Spleen (tissue), 11 donors: Measurements from ENCODE around the gene NOTUM. TPM values are rescaled to one million over a fixed set of nuclear protein-coding genes. Genes with fewer than 3 reads are reported as not detected.
A peak's percentile ranks its signal among the peaks of the same experiment; 100 is the strongest.

Source experiments
- DNase-seq: peaks from one replicate; pipeline ENCODE4 v3.0.0-alpha.2; 2020
- H3K27ac ChIP-seq, 8 donors: fragments of 200-600 bp; sonication (generic) in 7 of 8; 1 replicate in 4 of 8; 2 replicates in 4 of 8; pipeline versions ENCODE4 v1.5.0 to v1.8.0; 2016 to 2021; ENCODE audit warnings: inconsistent platforms in 4 of 8, mild to moderate bottlenecking in 4 of 8, moderate library complexity in 1 of 8
- H3K27me3 ChIP-seq, 7 donors: fragments of 200-600 bp; sonication (generic) in 6 of 7; replicated peaks in 1 of 7; 1 replicate in 4 of 7; 2 replicates in 3 of 7; pipeline versions ENCODE4 v1.5.0 to v1.8.0; 2016 to 2021; ENCODE audit warnings: inconsistent platforms in 3 of 7, mild to moderate bottlenecking in 1 of 7
- H3K36me3 ChIP-seq, 6 donors: fragments of 200-600 bp; sonication (generic) in 5 of 6; 1 replicate in 4 of 6; 2 replicates in 2 of 6; pipeline versions ENCODE4 v1.5.0 to v1.8.0; 2016 to 2021; ENCODE audit warnings: inconsistent platforms in 2 of 6
- H3K4me1 ChIP-seq, 6 donors: fragments of 200-600 bp; sonication (generic) in 5 of 6; 1 replicate in 3 of 6; 2 replicates in 3 of 6; pipeline versions ENCODE4 v1.5.0 to v1.8.0; 2016 to 2021; ENCODE audit warnings: inconsistent platforms in 3 of 6
- H3K4me3 ChIP-seq, 8 donors: fragments of 200-600 bp; sonication (generic) in 7 of 8; 1 replicate in 4 of 8; 2 replicates in 4 of 8; pipeline versions ENCODE4 v1.5.0 to v1.8.0; 2016 to 2021; ENCODE audit warnings: inconsistent platforms in 4 of 8, mild to moderate bottlenecking in 4 of 8, moderate library complexity in 2 of 8
- H3K9me3 ChIP-seq, 8 donors: fragments of 200-600 bp; sonication (generic) in 7 of 8; 1 replicate in 4 of 8; 2 replicates in 4 of 8; pipeline versions ENCODE4 v1.5.0 to v1.8.0; 2016 to 2021; ENCODE audit warnings: inconsistent platforms in 4 of 8
- CTCF ChIP-seq, 11 experiments: fragments of 200-600 bp in 7 of 11; fragments of 450-650 bp in 4 of 11; sonication (generic) in 4 of 11; IDR thresholded peaks in 8 of 11; conservative IDR thresholded peaks in 3 of 11; 1 replicate in 7 of 11; 2 replicates in 4 of 11; pipeline versions ENCODE4 v1.4.0 to v1.8.0; 2016 to 2021; ENCODE audit warnings: antibody characterized with exemption in 11 of 11, inconsistent platforms in 4 of 11, mild to moderate bottlenecking in 1 of 11
- POLR2A ChIP-seq, 3 donors: fragments of 450-650 bp; IDR thresholded peaks; one replicate each; pipeline ENCODE4 v1.5.1; 2017; ENCODE audit warnings: antibody characterized with exemption in 3 of 3, mild to moderate bottlenecking in 1 of 3
- POLR2AphosphoS5 ChIP-seq, 3 donors: sonication (generic); formaldehyde crosslinking; IDR thresholded peaks; one replicate each; pipeline ENCODE4 v1.5.1; 2017; ENCODE audit warnings: antibody characterized with exemption in 3 of 3
- WGBS, 5 donors: extraction: QIAGEN DNeasy Blood & Tissue Kit in 3 of 5; methylation state at CpG; one replicate each; pipeline versions ENCODE4 v1.1.5 to v1.1.7; 2013 to 2018; 5-methylcytosine and 5-hydroxymethylcytosine counted together
- intact Hi-C: fragments of 100-400 bp; cut with DNase I; formaldehyde crosslinking; loops from one replicate; pipeline ENCODE4 v1.15.0; 2023; ENCODE audit warnings: low total_unique reads
- polyA plus RNA-seq, 3 donors: library from polyadenylated mRNA; stranded (reverse); fragments of 200-250 nt; gene quantifications; one replicate each; pipeline ENCODE4 v1.2.1, GENCODE V29; 2013
- total RNA-seq, 7 donors: library from RNA; depleted of rRNA in 3 of 7; stranded (reverse); fragments of >200 nt in 3 of 7; fragmentation: NEBNext Ultra II Directional in 4 of 7; extraction: Animal tissue kit (Norgen Biotek cat#: 25700) in 4 of 7; gene quantifications; one replicate each; pipeline versions ENCODE4 v1.1.0 to v1.2.1, GENCODE V29; 2016 to 2021
- donor health status: healthy with polysubstance abuse.
- donor health status: DM: no; HTN: no; CAD: no; lungs with moderate emphysema.
- donor health status: DM: no; HTN: no; CAD: no.
- donor health status: Bipolar disorder and iron deficiency.
- donor health status: healthy.
- donor health status: DM: no; HTN: no; CAD: no.
- donor health status: DM: yes; HTN: yes; CAD: no.

Gene NOTUM
- total and polyA plus RNA-seq, 10 donors = 0.03 to 0.85 (median 0.11) TPM; not detected in 5

- peaks cover 30 to 93% (median 72%) of the 10 kb centered on the region in 6 donors for H3K4me1 ChIP-seq
- peak in 2 of 3 donors; percentile 5 to 51 for TF ChIP-seq POLR2AphosphoS5 (IDR thresholded peaks at IDR 0.05)
- no peak for TF ChIP-seq CTCF (IDR thresholded peaks at IDR 0.05 in 8 of 11, conservative IDR thresholded peaks at IDR 0.05 in 3 of 11)
Observed at GRCh38 chr17:81922566-81923301, 38.3 kb downstream of the NOTUM start.

GRCh38 chr17:81921996-81922565, 38.9 kb downstream of the NOTUM start:
- H3K36me3 ChIP-seq = peaks cover 0 to 42% (median 20%) of the 10 kb centered on the region in 6 donors
- H3K4me3 ChIP-seq = peak overlapping the region in 2 of 8 donors; percentile 39 to 61
- peak overlapping the region in 6 of 8 donors; percentile 46 to 98 (median 96) for H3K27ac ChIP-seq
- 91 to 95% (median 93%) methylated on average over 23 of the region's 23 CpGs for WGBS, 5 donors
- H3K9me3 ChIP-seq = no peaks in the 10 kb centered on the region
- intact Hi-C loops = no loop called here
- peaks cover 34 to 97% (median 77%) of the 10 kb centered on the region in 6 donors for H3K4me1 ChIP-seq
- DNase-seq = no peak
- no peaks in the 10 kb centered on the region for H3K27me3 ChIP-seq
- TF ChIP-seq POLR2AphosphoS5 (IDR thresholded peaks at IDR 0.05) = no peak
- no peak for TF ChIP-seq POLR2A (IDR thresholded peaks at IDR 0.05)
- TF ChIP-seq CTCF (IDR thresholded peaks at IDR 0.05 in 8 of 11, conservative IDR thresholded peaks at IDR 0.05 in 3 of 11) = no peak

More at GRCh38 chr17:81922566-81923301, 38.3 kb downstream of the NOTUM start:
- peak overlapping the region in 6 of 8 donors; percentile 71 to 98 (median 96) for H3K27ac ChIP-seq
- no peaks in the 10 kb centered on the region for H3K27me3 ChIP-seq
- H3K4me3 ChIP-seq = peak overlapping the region in 5 of 8 donors; percentile 20 to 61 (median 34)
- WGBS, 5 donors = 82 to 85% (median 84%) methylated on average over 54 to 58 of the region's 58 CpGs
- intact Hi-C loops = no loop called here
- peaks cover 0 to 42% (median 20%) of the 10 kb centered on the region in 6 donors for H3K36me3 ChIP-seq
- no peaks in the 10 kb centered on the region for H3K9me3 ChIP-seq
- no peak for DNase-seq

GRCh38 chr17:81921537-81921862, 39.5 kb downstream of the NOTUM start:
- intact Hi-C loops = no loop called here
- peaks cover 0 to 42% (median 20%) of the 10 kb centered on the region in 6 donors for H3K36me3 ChIP-seq
- DNase-seq = no peak
- no peak for TF ChIP-seq POLR2AphosphoS5 (IDR thresholded peaks at IDR 0.05)
- TF ChIP-seq CTCF (IDR thresholded peaks at IDR 0.05 in 8 of 11, conservative IDR thresholded peaks at IDR 0.05 in 3 of 11) = no peak
- TF ChIP-seq POLR2A (IDR thresholded peaks at IDR 0.05) = no peak
- no peak overlapping the region for H3K4me3 ChIP-seq
- no peaks in the 10 kb centered on the region for H3K9me3 ChIP-seq
- 48 to 85% (median 57%) methylated on average over 3 of the region's 3 CpGs for WGBS, 5 donors
- peaks cover 39 to 97% (median 81%) of the 10 kb centered on the region in 6 donors for H3K4me1 ChIP-seq
- H3K27me3 ChIP-seq = no peaks in the 10 kb centered on the region
- H3K27ac ChIP-seq = peak overlapping the region in 7 of 8 donors; percentile 0 to 98 (median 95)
